Umbilical cord (tissue), 2 donors: ENCODE data around the gene MYL9. TPM values are rescaled to one million over a fixed set of nuclear protein-coding genes. Genes with fewer than 3 reads are reported as not detected.
A peak's percentile ranks its signal among the peaks of the same experiment; 100 is the strongest.

Experiments used
- DNase-seq: peaks from one replicate; pipeline ENCODE4 v3.0.0-alpha.2; 2015; ENCODE audit warnings: low spot score
- total RNA-seq: library from RNA; depleted of rRNA; stranded (reverse); fragments of >200 nt; gene quantifications from one replicate; pipeline ENCODE4 v1.2.3, GENCODE V29; 2014; ENCODE audit warnings: low replicate concordance; ENCODE audit not compliant: insufficient read depth

The MYL9 gene
- total RNA-seq, 1 donor from 2014 or later, result 46.5 TPM

- no peak for DNase-seq
These were observed 38.8 kb downstream of the MYL9 start for GRCh38 chr20:36579996-36580545.

GRCh38 chr20:36582322-36582721, 41.0 kb downstream of the MYL9 start:
- DNase-seq, result no peak

GRCh38 chr20:36582821-36583220, 41.5 kb downstream of the MYL9 start:
- no peak for DNase-seq

- DNase-seq, result no peak
These were observed 42.7 kb downstream of the MYL9 start for GRCh38 chr20:36584018-36584481.

- DNase-seq, result no peak
These were observed 44.2 kb downstream of the MYL9 start for GRCh38 chr20:36585410-36586125.

- no peak for DNase-seq
These were observed 46.2 kb downstream of the MYL9 start for GRCh38 chr20:36587388-36588070.

GRCh38 chr20:36591281-36591680, 50.0 kb downstream of the MYL9 start:
- no peak for DNase-seq

GRCh38 chr20:36591854-36592641, 50.7 kb downstream of the MYL9 start:
- DNase-seq, result peak; percentile 62

- DNase-seq, result no peak
These were observed 52.1 kb downstream of the MYL9 start for GRCh38 chr20:36593347-36593929.

GRCh38 chr20:36599912-36600345, 58.6 kb downstream of the MYL9 start:
- DNase-seq, result no peak

Other genes starting within 250 kb of the MYL9 start
- gene DLGAP4, start 235.2 kb upstream of the MYL9 start, total RNA-seq, result 12.5 TPM
- 6.0 TPM for gene TGIF2, start 32.1 kb downstream of the MYL9 start, total RNA-seq
- gene RAB5IF, start 64.3 kb downstream of the MYL9 start, total RNA-seq, result 21.4 TPM
- gene SLA2, start 104.7 kb downstream of the MYL9 start, total RNA-seq, result not detected
- gene NDRG3, start 204.6 kb downstream of the MYL9 start, total RNA-seq, result 10.8 TPM
- 7.5 TPM for gene DSN1, start 232.2 kb downstream of the MYL9 start, total RNA-seq